Measurements from ENCODE around the gene NIPAL1. TPM values are rescaled to one million over a fixed set of nuclear protein-coding genes. Genes with fewer than 3 reads are reported as not detected.

The NIPAL1 gene
- total RNA-seq, 2 donors from 2014 or later, result 0.68 to 2.4 TPM

- DNase-seq (ENCODE audit: low spot score), result no peak
- no peaks in the 10 kb centered on the region for H3K27me3 ChIP-seq (replicated peaks; ENCODE audit: insufficient read depth)
- TF ChIP-seq CTCF (IDR thresholded peaks at IDR 0.05), result no peak
- no peaks in the 10 kb centered on the region for H3K36me3 ChIP-seq
- no peak overlapping the region for H3K4me3 ChIP-seq
- no peaks in the 10 kb centered on the region for H3K9me3 ChIP-seq
- no peaks in the 10 kb centered on the region for H3K4me1 ChIP-seq (ENCODE audit: control insufficient read depth in 1 of 2, low read depth in 2 of 2)
- no peak overlapping the region for H3K27ac ChIP-seq
- no peak for ATAC-seq (ENCODE audit: insufficient number of reproducible peaks, low FRiP score, low read depth)
Measured at GRCh38 chr4:48068182-48068581, 51.6 kb downstream of the NIPAL1 start.

- no peaks in the 10 kb centered on the region for H3K9me3 ChIP-seq
- ATAC-seq (ENCODE audit: insufficient number of reproducible peaks, low FRiP score, low read depth) (no peak), DNase-seq (ENCODE audit: low spot score) (no peak)
- H3K36me3 ChIP-seq, result no peaks in the 10 kb centered on the region
- no peak for TF ChIP-seq CTCF (IDR thresholded peaks at IDR 0.05)
- H3K27ac ChIP-seq, result no peak overlapping the region
- no peaks in the 10 kb centered on the region for H3K27me3 ChIP-seq (replicated peaks; ENCODE audit: insufficient read depth)
- H3K4me1 ChIP-seq (ENCODE audit: control insufficient read depth in 1 of 2, low read depth in 2 of 2), result no peaks in the 10 kb centered on the region
- no peak overlapping the region for H3K4me3 ChIP-seq
Measured at GRCh38 chr4:48069026-48069425, 52.5 kb downstream of the NIPAL1 start.

- DNase-seq (ENCODE audit: low spot score) (no peak), ATAC-seq (ENCODE audit: insufficient number of reproducible peaks, low FRiP score, low read depth) (no peak)
- no peak for TF ChIP-seq CTCF (IDR thresholded peaks at IDR 0.05)
- no peaks in the 10 kb centered on the region for H3K9me3 ChIP-seq
- H3K27ac ChIP-seq, result no peak overlapping the region
- H3K36me3 ChIP-seq, result no peaks in the 10 kb centered on the region
- H3K4me1 ChIP-seq (ENCODE audit: control insufficient read depth in 1 of 2, low read depth in 2 of 2), result no peaks in the 10 kb centered on the region
- H3K4me3 ChIP-seq, result no peak overlapping the region
- no peaks in the 10 kb centered on the region for H3K27me3 ChIP-seq (replicated peaks; ENCODE audit: insufficient read depth)
Measured at GRCh38 chr4:48071191-48071590, 54.6 kb downstream of the NIPAL1 start.

- no peak for ATAC-seq (ENCODE audit: insufficient number of reproducible peaks, low FRiP score, low read depth)
- H3K9me3 ChIP-seq, result no peaks in the 10 kb centered on the region
- DNase-seq (ENCODE audit: low spot score), result no peak
- H3K4me3 ChIP-seq, result no peak overlapping the region
- no peak for TF ChIP-seq CTCF (IDR thresholded peaks at IDR 0.05)
- H3K27ac ChIP-seq, result no peak overlapping the region
- H3K4me1 ChIP-seq (ENCODE audit: control insufficient read depth in 1 of 2, low read depth in 2 of 2), result no peaks in the 10 kb centered on the region
- no peaks in the 10 kb centered on the region for H3K27me3 ChIP-seq (replicated peaks; ENCODE audit: insufficient read depth)
- no peaks in the 10 kb centered on the region for H3K36me3 ChIP-seq
Measured at GRCh38 chr4:48073567-48074103, 57.1 kb downstream of the NIPAL1 start.

GRCh38 chr4:48074657-48075056 lies 58.1 kb downstream of the NIPAL1 start:
- H3K27ac ChIP-seq, result no peak overlapping the region
- no peaks in the 10 kb centered on the region for H3K9me3 ChIP-seq
- no peaks in the 10 kb centered on the region for H3K36me3 ChIP-seq
- no peak for TF ChIP-seq CTCF (IDR thresholded peaks at IDR 0.05)
- DNase-seq (ENCODE audit: low spot score) (no peak), ATAC-seq (ENCODE audit: insufficient number of reproducible peaks, low FRiP score, low read depth) (no peak)
- H3K4me1 ChIP-seq (ENCODE audit: control insufficient read depth in 1 of 2, low read depth in 2 of 2), result no peaks in the 10 kb centered on the region
- no peaks in the 10 kb centered on the region for H3K27me3 ChIP-seq (replicated peaks; ENCODE audit: insufficient read depth)
- no peak overlapping the region for H3K4me3 ChIP-seq
